Measurements from ENCODE around the gene SSR1.

SSR1 gene

GRCh38 chr6:7247828-7248227 is 65.2 kb downstream of the SSR1 start:
- Histone ChIP-seq H3K36me3 (ENCODE audit: control insufficient read depth, low read length) (peaks cover 6% of the 10 kb centered on the region; the same call in 1 of the 2 replicates), H3K4me1 (ENCODE audit: control insufficient read depth, low read length) (peaks cover 15% of the 10 kb centered on the region), H4K20me1 (ENCODE audit: control insufficient read depth, insufficient read depth, low read depth, low read length) (peaks cover 3% of the 10 kb centered on the region; the same call in 1 of the 2 replicates), H3K4me3 (ENCODE audit: low read length) (no peak overlapping the region), H3K27me3 (ENCODE audit: control insufficient read depth, low read length) (no peaks in the 10 kb centered on the region), H3K79me2 (ENCODE audit: control insufficient read depth, low read length) (no peaks in the 10 kb centered on the region), H3K9me3 (ENCODE audit: control insufficient read depth, insufficient read depth, low read length) (no peaks in the 10 kb centered on the region), H3K9me2 (replicated peaks; ENCODE audit: control insufficient read depth, low read length) (no peaks in the 10 kb centered on the region), H3K4me2 (ENCODE audit: low read length) (no peak overlapping the region), H3K27ac (ENCODE audit: low read depth, low read length) (no peak overlapping the region), H3F3A (ENCODE audit: control insufficient read depth, insufficient read depth) (no peaks in the 10 kb centered on the region)
- TF ChIP-seq CTCF (IDR thresholded peaks at IDR 0.05; ENCODE audit: low read depth, low read length, poor library complexity, severe bottlenecking) (no peak), EZH2phosphoT487 (IDR thresholded peaks at IDR 0.05; ENCODE audit: borderline replicate concordance, low read length) (no peak)

GRCh38 chr6:7247179-7247456 is 65.9 kb downstream of the SSR1 start:
- Histone ChIP-seq H3K36me3 (ENCODE audit: control insufficient read depth, low read length) (peaks cover 6% of the 10 kb centered on the region; the same call in 1 of the 2 replicates), H3K79me2 (ENCODE audit: control insufficient read depth, low read length) (no peaks in the 10 kb centered on the region), H3K4me2 (ENCODE audit: low read length) (no peak overlapping the region), H3K4me1 (ENCODE audit: control insufficient read depth, low read length) (peaks cover 19% of the 10 kb centered on the region), H4K20me1 (ENCODE audit: control insufficient read depth, insufficient read depth, low read depth, low read length) (peaks cover 3% of the 10 kb centered on the region), H3K9me3 (ENCODE audit: control insufficient read depth, insufficient read depth, low read length) (no peaks in the 10 kb centered on the region), H3F3A (ENCODE audit: control insufficient read depth, insufficient read depth) (no peaks in the 10 kb centered on the region), H3K4me3 (ENCODE audit: low read length) (no peak overlapping the region), H3K27ac (ENCODE audit: low read depth, low read length) (no peak overlapping the region), H3K9me2 (replicated peaks; ENCODE audit: control insufficient read depth, low read length) (no peaks in the 10 kb centered on the region), H3K27me3 (ENCODE audit: control insufficient read depth, low read length) (no peaks in the 10 kb centered on the region)
- TF ChIP-seq EZH2phosphoT487 (IDR thresholded peaks at IDR 0.05; ENCODE audit: borderline replicate concordance, low read length): no peak
- TF ChIP-seq CTCF (IDR thresholded peaks at IDR 0.05; ENCODE audit: low read depth, low read length, poor library complexity, severe bottlenecking): no peak

- Histone ChIP-seq H3K27me3 (ENCODE audit: control insufficient read depth, low read length) (no peaks in the 10 kb centered on the region), H3K36me3 (ENCODE audit: control insufficient read depth, low read length) (peaks cover 6% of the 10 kb centered on the region; the same call in 1 of the 2 replicates), H3F3A (ENCODE audit: control insufficient read depth, insufficient read depth) (no peaks in the 10 kb centered on the region), H3K79me2 (ENCODE audit: control insufficient read depth, low read length) (no peaks in the 10 kb centered on the region), H4K20me1 (ENCODE audit: control insufficient read depth, insufficient read depth, low read depth, low read length) (peaks cover 3% of the 10 kb centered on the region), H3K4me2 (ENCODE audit: low read length) (no peak overlapping the region), H3K4me3 (ENCODE audit: low read length) (no peak overlapping the region), H3K9me2 (replicated peaks; ENCODE audit: control insufficient read depth, low read length) (no peaks in the 10 kb centered on the region), H3K4me1 (ENCODE audit: control insufficient read depth, low read length) (peaks cover 19% of the 10 kb centered on the region), H3K27ac (ENCODE audit: low read depth, low read length) (no peak overlapping the region), H3K9me3 (ENCODE audit: control insufficient read depth, insufficient read depth, low read length) (no peaks in the 10 kb centered on the region)
- TF ChIP-seq EZH2phosphoT487 (IDR thresholded peaks at IDR 0.05; ENCODE audit: borderline replicate concordance, low read length) (no peak), CTCF (IDR thresholded peaks at IDR 0.05; ENCODE audit: low read depth, low read length, poor library complexity, severe bottlenecking) (no peak)
Measured at GRCh38 chr6:7246401-7247178, 66.4 kb downstream of the SSR1 start.

Measured in DOHH2 (cell line).